Stimulated activated CD8-positive, alpha-beta memory T cell treated with anti-CD3 and anti-CD28 coated beads, Interleukin-15, amount 100 ng/mL, for 4 hours (primary cell): Measurements from ENCODE around the gene SMYD3.
"Not testable (repeated sequence)": the region's sequence is repeated elsewhere in the genome, so short reads cannot be mapped to it uniquely, and the experiment has no call there.

Experiments used
- DNase-seq, 2 donors: peaks; one replicate each; pipeline ENCODE4 v3.0.0-alpha.2; 2020; ENCODE audit warnings: low read depth in 2 of 2

Gene SMYD3

DNA sequence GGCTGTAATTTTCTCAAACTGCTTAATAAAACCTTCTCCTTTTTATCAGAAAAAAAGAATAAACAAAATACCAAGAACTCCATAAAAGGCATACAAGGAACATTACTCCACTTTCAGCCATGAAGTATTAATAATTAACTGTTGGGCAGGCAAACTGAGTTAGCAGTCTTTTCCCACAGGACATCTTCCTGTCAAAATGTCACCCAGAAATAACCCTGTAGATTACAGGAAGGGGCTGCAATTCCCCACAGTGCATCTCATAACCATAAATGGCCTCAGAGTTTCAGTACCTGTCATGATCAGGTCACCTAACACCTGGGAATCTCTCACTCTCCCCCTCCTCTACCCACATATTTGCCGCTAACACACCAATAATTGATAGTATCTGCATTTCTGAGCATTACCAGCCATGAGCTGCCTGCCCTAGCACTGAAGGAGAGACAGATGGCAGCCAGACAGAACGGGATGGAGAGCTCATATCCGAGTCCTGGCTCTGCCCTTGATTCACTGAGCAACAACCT, 475.0 kb downstream of the SMYD3 start:
- DNase-seq: no peak

DNA sequence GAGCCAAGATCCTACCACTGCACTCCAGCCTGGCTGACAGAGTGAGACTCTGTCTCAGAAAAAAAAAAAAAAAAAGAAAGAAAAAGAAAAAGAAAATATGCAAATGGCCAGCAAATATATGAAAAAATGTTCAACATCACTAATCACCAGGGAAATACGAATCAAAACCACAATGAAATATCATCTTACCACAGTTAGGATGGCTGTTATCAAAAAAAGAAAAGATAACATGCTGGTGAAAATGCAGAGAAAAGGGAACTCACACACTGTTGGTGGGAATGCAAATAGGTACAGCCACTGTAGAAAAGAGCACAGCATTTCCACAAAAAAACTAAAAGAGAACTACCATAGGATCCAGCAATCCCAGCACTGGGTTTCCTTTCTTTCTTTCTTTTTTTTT, 477.5 kb downstream of the SMYD3 start:
- no peak for DNase-seq

- not testable (repeated sequence) for DNase-seq
These were observed 483.0 kb downstream of the SMYD3 start for GRCh38 chr1:246024118-246024517.

DNA sequence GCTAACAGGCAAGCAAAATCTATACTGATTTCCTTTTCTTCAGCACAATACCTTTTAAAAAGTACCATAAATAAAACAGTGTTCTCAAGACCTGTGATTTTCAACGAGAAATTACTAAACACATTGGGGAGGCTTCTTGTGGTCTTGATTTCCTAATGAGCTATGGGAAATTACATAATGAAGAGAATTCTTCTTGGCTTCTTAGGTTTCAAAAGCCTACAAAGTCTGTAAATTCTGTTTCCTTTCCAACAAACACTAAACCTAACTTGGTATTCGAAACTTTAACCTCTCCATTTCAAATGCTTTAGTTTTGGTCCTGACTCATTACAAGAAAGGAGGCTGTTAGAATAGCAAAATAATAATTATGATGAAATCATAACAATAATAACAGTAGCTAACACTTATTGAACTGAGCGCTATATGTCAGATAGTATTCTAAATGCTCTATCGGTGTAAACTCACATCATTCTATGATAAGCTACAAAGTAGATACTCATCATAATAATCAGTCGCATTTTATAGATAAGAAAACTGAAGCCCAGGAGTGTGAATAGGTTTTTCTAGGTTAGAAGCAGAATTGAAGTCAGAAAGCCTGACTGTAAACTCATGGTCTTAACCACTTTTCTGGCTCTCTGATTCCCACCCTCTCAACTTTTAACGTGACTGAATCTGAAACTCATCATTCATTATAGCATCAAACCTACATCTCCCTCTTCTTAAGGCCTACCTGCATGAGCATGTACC, 486.7 kb downstream of the SMYD3 start:
- no peak for DNase-seq

- DNase-seq: no peak
These were observed 488.9 kb downstream of the SMYD3 start for GRCh38 chr1:246018146-246018545.

DNA sequence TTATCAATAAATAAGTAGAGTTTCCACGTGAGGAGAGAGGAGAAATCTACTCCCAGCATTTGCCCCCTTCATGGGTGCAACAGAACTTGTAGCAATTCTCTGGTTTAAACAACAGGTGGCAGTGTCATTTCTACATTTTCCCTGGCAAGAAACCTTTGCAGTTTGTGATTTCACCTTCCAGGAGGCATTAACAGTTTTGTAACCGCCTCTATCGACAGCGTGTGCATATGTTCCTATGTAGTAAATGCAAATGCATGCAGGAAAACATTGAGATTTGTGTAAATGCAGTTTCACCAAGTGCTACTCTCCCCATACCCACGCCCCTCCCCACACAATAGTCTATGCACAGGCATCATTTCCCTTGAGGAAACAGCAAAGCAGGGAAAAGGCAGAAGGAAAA, 494.7 kb downstream of the SMYD3 start:
- no peak for DNase-seq

DNA sequence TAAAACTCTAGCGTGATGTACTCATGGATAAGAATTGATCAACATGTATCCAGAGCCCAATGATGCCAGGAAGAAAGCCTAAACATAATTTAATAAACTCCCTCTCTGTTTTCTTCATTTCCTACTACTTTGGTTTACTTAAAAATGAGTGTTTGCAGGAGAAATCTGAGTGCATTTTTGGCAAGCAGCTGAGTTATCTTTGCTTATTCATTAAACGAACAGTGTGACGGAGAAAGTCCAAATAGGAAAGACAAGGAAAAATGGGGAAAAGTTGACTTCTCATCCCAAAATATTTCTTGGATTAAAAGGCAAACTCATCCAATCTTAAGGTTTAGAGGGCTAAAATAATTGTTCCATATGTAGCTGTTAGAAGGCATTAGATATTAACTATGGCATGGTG, 496.7 kb downstream of the SMYD3 start:
- no peak for DNase-seq

- no peak for DNase-seq
These were observed 498.7 kb downstream of the SMYD3 start for GRCh38 chr1:246008363-246008831.

GRCh38 chr1:246005067-246005466, 502.0 kb downstream of the SMYD3 start:
- DNase-seq: no peak

GRCh38 chr1:246004301-246004700, 502.8 kb downstream of the SMYD3 start:
- DNase-seq: no peak

DNA sequence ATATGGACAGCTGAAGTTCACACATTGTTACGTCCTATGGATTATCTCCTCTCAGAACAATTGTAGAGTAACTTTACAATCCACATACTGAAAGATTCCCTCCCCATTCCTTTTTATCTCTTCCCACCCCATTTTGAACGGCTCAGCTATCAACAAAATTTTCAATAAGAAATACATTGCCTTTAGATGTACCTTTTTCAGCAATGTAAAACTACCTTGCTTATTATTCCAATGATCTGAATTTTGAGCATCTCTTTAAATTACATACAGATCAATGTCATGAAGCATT, 503.7 kb downstream of the SMYD3 start:
- no peak for DNase-seq

DNA sequence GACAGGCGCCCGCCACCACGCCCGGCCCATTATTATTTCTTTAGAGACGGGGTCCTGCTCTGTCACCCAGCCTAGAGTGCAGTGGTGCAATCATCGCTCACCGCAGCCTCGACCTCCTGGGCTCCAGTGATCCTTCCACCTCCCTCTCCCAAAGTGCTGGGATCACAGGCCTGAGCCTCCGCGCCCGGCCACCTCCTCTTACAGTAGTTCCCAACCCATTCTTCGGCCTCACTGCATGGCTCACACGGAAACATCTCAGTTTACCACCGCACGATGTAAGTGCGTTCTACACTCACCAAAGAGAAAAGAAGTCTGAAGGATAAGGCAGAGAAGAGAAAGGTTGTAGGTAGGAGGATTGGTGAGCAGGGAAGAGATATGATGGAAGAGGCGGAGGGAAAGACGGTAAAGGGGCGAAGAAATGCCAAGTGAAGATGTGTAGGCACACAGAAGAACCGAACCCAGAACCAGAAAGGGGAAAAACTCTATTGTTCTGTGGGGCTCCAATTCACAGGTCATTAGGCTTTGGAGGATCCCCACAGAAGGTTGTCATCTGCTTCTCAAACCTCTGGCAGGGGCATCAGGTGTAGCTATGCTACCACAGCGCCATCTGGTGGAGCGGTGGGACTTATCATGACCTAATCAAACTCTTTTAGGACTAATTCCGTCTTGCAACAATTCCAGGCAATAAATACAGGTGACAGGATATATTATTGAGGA, 504.2 kb downstream of the SMYD3 start:
- DNase-seq: peak; percentile 37 to 63

GRCh38 chr1:246001837-246002230, 505.2 kb downstream of the SMYD3 start:
- no peak for DNase-seq

- no peak for DNase-seq
These were observed 505.8 kb downstream of the SMYD3 start for GRCh38 chr1:246001142-246001836.

GRCh38 chr1:246000638-246001015, 506.5 kb downstream of the SMYD3 start:
- DNase-seq: no peak

- DNase-seq: no peak
These were observed 507.1 kb downstream of the SMYD3 start for GRCh38 chr1:245999697-246000637.

DNA sequence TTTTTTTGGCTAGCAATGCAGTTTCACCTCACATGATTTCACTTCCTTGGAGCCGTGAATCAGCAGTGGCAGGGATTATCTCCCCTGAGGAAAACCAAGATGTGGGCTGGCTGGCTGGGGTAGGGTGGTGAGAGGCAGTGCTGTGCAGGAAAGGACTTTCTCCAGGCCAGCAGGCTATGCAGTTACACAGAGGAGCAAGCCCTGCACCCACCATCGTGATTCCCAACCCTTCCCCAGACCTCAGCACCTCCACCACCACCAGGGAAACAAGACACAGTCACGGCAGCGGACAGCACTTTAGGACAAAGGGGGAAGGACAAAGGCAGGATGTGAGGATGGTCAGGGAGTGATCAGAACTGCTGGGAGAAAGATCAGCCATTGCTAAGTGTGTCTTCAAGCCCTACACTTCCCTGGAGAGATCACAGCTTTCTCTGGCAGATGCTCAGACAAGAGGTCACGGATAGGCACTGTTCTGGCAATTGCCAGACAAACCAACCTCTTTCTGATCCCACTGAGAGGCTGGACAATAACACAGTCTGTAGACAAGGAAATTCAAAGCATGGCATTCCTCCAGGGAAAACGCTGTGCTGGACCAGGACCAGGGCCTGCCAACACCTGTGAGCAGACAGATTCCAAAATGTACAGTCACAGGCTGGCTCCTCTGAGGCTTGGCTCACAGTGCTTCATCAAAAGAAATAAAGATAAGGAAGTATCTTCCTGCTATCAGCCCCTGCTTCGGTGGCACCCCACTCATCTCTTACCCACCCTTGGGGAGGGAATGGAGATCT, 509.4 kb downstream of the SMYD3 start:
- no peak for DNase-seq

DNA sequence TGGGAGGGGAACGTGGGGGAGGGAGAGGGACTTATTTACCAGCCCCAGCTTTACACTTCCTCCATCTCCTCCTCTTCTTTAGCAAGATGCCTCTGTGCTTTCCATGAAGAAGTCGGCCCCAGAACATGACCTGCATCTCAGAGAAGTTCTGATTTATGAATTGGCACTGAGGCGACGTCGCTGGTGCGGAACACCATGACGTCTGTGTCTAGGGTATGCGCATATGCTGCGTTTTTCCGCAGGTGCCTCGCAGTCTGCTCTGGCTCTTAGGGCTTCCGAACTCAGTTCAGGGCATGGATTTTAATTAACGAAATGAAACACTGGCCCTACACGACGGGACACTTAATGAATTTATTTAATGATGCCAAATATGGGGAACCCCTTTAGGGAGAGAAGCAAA, 510.3 kb downstream of the SMYD3 start:
- no peak for DNase-seq

DNA sequence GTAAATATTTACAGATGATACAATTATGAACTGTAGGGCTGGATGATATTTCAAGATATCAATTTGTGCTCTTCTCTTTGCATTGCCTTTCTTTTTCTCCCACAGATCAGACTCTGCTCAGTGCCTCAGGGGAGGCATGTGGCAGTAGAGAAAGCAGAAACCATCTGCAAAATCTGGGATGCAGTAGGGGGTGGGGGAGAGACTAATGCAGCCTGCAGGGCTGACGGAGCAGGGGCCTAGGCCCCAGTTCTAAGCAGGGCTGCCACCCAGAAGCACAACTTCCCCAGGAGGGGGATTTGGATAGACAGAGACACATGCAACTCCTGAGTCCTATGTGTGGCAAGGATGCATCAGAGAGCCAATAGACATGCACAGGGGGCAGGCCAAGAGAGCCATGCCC, 511.6 kb downstream of the SMYD3 start:
- DNase-seq: no peak

GRCh38 chr1:245991266-245991665, 515.8 kb downstream of the SMYD3 start:
- DNase-seq: no peak
